ENCODE results near the gene FBXO47.

The FBXO47 gene

DNA sequence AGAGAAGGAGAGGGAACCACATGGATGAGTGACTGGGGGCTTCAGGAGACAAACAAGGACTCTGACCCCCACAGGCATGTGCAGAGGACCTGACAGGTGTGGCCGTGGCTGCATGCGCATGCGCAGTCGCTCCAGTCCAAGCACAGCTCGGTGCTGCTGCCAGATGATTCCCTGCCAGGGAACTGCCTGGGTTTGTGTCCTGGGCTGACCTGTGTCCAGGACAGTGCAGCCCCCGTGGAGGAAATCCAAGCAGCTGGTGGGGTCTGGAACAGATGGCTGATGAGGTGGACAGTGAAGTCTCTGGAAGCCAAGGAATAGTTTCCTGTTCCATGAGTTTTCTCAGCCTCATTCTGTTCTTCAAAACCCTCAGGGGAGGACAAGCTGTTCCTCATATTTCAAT is 70.0 kb downstream of the FBXO47 start:
- no peak for DNase-seq (ENCODE audit: low read depth, low spot score)
- in situ Hi-C loops (cut with HindIII; ENCODE audit: low sequenced_read_pairs): no loop called here
- TF ChIP-seq, protein P1, sequence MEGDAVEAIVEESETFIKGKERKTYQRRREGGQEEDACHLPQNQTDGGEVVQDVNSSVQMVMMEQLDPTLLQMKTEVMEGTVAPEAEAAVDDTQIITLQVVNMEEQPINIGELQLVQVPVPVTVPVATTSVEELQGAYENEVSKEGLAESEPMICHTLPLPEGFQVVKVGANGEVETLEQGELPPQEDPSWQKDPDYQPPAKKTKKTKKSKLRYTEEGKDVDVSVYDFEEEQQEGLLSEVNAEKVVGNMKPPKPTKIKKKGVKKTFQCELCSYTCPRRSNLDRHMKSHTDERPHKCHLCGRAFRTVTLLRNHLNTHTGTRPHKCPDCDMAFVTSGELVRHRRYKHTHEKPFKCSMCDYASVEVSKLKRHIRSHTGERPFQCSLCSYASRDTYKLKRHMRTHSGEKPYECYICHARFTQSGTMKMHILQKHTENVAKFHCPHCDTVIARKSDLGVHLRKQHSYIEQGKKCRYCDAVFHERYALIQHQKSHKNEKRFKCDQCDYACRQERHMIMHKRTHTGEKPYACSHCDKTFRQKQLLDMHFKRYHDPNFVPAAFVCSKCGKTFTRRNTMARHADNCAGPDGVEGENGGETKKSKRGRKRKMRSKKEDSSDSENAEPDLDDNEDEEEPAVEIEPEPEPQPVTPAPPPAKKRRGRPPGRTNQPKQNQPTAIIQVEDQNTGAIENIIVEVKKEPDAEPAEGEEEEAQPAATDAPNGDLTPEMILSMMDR (IDR thresholded peaks at IDR 0.05; ENCODE audit: low read depth, low read length): no peak
- no peak overlapping the region for H3K4me3 ChIP-seq (ENCODE audit: low read depth, low read length)

DNA sequence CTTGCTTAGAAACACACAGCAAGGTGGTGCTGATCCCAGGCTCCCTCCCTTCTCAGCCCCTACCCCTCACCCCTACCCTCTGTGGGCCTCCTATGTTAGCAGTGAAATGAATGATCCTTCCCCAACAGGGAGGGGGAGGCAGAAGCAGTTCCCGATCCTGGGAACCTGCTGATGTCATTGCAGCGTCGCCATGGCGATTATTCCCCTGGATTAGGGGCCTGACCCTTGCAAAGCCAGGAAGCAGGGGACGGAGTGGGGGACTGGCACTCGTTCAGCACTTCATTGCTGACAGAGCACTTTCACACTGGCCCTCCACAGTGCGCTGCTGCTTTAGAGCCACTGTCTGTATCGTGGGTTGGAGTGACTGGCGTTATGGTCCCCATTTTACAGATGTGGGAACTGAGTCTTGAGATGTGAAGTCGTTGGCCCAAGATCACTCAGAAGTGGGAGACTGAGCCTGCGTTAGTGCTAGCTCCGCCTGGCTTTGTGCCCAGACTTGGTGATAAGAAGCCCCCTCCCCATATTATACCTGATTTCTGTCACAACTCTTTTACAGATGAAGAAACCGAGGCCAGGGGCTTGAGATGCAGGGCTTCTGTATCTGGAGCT is 70.8 kb downstream of the FBXO47 start:
- no peak overlapping the region for H3K4me3 ChIP-seq (ENCODE audit: low read depth, low read length)
- TF ChIP-seq, protein P1 (IDR thresholded peaks at IDR 0.05; ENCODE audit: low read depth, low read length): no peak
- in situ Hi-C loops (cut with HindIII; ENCODE audit: low sequenced_read_pairs): no loop called here
- DNase-seq (ENCODE audit: low read depth, low spot score): no peak

DNA sequence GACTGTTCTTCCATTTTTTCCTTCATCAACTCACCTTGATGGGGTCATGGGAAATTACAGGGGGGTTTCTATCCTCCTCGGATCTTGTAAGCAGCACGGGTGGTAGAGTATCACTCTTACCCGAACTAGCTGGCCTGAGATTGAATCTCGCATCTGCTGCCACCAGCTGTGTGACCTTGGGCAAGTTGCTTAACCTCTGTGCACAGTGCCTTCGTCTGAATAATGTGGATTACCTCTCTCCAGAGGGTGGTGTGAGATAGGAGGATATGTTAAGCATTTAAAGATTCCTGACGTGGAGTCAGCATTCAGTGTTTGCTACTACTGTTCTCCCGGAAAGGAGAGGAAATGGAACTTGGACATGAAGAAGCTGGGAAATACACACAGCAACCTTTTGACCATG is 72.9 kb downstream of the FBXO47 start:
- in situ Hi-C loops (cut with HindIII; ENCODE audit: low sequenced_read_pairs): no loop called here
- TF ChIP-seq, protein P1 (IDR thresholded peaks at IDR 0.05; ENCODE audit: low read depth, low read length): no peak
- DNase-seq (ENCODE audit: low read depth, low spot score): no peak
- no peak overlapping the region for H3K4me3 ChIP-seq (ENCODE audit: low read depth, low read length)

DNA sequence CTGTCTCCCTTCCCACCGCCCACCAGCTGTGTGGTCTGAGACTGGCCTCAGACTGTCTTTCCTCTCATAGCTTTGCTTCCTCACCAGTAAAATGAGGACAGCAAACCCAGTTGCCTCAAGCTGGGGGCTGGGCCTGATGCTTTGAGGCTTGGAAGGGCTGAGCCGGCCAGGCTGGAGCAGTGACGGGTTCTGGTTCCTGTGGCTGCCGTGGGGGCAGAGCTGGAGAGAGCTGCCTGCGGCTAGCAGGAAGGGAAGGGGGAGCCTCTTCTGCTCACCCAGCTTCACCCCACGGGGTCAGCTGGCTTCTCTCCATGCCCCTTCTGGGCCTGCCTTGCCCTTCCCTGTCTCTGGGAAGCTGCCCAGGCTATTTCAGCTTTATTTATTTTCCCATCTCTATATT is 73.6 kb downstream of the FBXO47 start:
- TF ChIP-seq, protein P1 (IDR thresholded peaks at IDR 0.05; ENCODE audit: low read depth, low read length): no peak
- in situ Hi-C loops (cut with HindIII; ENCODE audit: low sequenced_read_pairs): no loop called here
- no peak for DNase-seq (ENCODE audit: low read depth, low spot score)
- H3K4me3 ChIP-seq (ENCODE audit: low read depth, low read length): no peak overlapping the region

DNA sequence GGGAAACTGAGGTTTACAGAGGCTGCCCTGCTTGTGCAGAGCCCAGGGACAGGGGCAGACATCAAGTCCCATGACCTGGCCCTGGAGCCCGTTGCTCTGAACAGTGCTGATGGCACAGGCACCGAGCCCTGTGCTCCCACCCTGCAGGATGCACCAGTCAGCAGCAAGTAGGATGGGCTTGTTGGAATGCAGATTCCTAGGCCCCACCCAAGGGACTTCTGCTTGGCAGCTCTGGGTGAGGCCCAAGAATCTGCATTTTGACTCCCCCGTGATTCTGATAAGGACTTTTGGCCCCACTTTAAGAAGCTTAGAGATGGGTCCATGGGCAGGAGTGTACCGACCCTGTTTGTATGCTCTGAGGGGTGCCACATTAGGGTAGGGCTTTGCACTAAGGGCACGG is 74.1 kb downstream of the FBXO47 start:
- no peak overlapping the region for H3K4me3 ChIP-seq (ENCODE audit: low read depth, low read length)
- TF ChIP-seq, protein P1 (IDR thresholded peaks at IDR 0.05; ENCODE audit: low read depth, low read length): no peak
- in situ Hi-C loops (cut with HindIII; ENCODE audit: low sequenced_read_pairs): no loop called here
- no peak for DNase-seq (ENCODE audit: low read depth, low spot score)

DNA sequence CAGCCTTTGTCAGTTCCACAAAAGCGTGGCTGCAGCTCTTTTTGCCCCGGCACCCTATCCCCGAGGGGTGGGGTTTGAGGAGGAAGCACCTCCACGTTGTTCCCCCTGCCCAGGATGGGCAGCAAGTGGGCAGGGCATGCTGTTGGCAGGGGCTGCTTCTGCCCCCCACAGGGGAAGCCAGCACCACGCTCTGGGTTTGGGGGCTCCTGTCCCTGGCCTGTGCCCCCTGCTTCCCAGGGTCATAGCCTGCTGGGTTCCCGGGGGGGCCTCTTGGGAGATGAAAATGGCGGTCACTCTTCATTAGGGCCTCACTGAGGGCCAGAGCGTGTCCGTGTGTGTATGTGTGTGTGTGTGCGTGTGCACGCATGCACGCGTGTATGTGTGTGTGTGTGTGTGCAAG is 74.6 kb downstream of the FBXO47 start:
- TF ChIP-seq, protein P1 (IDR thresholded peaks at IDR 0.05; ENCODE audit: low read depth, low read length): no peak
- no peak for DNase-seq (ENCODE audit: low read depth, low spot score)
- H3K4me3 ChIP-seq (ENCODE audit: low read depth, low read length): no peak overlapping the region
- in situ Hi-C loops (cut with HindIII; ENCODE audit: low sequenced_read_pairs): no loop called here

DNA sequence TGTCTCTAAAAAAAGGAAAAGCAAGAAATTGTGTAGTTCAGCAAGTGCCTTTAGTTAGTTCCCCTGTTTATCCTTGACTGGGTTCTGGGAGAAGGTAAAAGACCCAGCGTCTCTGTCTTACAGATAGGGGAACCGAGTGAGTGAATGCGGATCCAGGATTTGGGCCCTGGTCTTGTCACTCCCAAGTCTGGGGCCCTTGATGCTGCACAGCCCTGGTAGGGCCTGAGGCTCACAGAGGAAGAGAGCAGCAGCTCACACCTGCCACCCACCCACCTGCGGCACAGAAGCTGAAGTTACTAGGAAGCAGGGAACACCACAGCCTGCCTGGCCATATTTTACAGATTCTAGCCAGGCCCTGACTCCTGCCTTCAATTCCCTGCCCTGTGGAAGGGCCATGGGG is 75.1 kb downstream of the FBXO47 start:
- no peak overlapping the region for H3K4me3 ChIP-seq (ENCODE audit: low read depth, low read length)
- no peak for DNase-seq (ENCODE audit: low read depth, low spot score)
- in situ Hi-C loops (cut with HindIII; ENCODE audit: low sequenced_read_pairs): no loop called here
- TF ChIP-seq, protein P1 (IDR thresholded peaks at IDR 0.05; ENCODE audit: low read depth, low read length): no peak

Measured in astrocyte of the spinal cord (primary cell).